Heart left ventricle (tissue), 13 donors: ENCODE results near the gene DIP2C.

Experiments
- CTCF ChIP-seq, 12 donors: fragments of 200-600 bp; sonication (generic) in 4 of 12; IDR thresholded peaks; one replicate each; pipeline versions ENCODE4 v1.5.0 to v1.8.0; 2018 to 2022; ENCODE audit warnings: antibody characterized with exemption in 12 of 12, mild to moderate bottlenecking in 5 of 12
- POLR2A ChIP-seq, 2 donors: fragments of 450-650 bp; IDR thresholded peaks; one replicate each; pipeline ENCODE4 v1.6.1; 2017; ENCODE audit warnings: antibody characterized with exemption in 2 of 2, mild to moderate bottlenecking in 2 of 2, moderate library complexity in 2 of 2
- donor health status: ischemic (EF 13 %, LVEDD 7.1; RV severe dilation, severe dysfunction).
- donor health status: DM: no; HTN: yes; CAD: no.
- donor health status: DM: no; HTN: no; CAD: no.
- donor health status: ischemic (EF 25% LVEDD 6.9; RV normal size, moderate dysfunction).
- donor health status: ischemic (EF 25% LVEDD 5.7; RV mildly dilated, moderate dysfunction).
- donor health status: ischemic (EF 35%, LVEDD 5.7; RV mildly dilated, moderate dysfunction).
- donor health status: nonischemic (EF 11% LVEDD 7.7; RV severe dilation, severe dysfunction).
- donor health status: DM: yes; HTN: yes; CAD: no.
- donor health status: PGD.
- donor health status: ischemic (EF 29% LVEDD 5.4; RV normal size, mild dysfunction).
- donor health status: nonischemic (EF 23%, LVEDD 6.1; RV moderate dilation, normal function).

GRCh38 chr10:521261-522250 is 167.9 kb downstream of the DIP2C start:
- no peak for TF ChIP-seq CTCF (IDR thresholded peaks at IDR 0.05)
- TF ChIP-seq POLR2A (IDR thresholded peaks at IDR 0.05) = no peak
